SK-N-MC (cell line): ENCODE data around the gene TGM4.

Experiments
- EZH2 ChIP-seq: fragments of 200-600 bp; sonication (generic); IDR thresholded peaks from one replicate; pipeline ENCODE4 v1.6.1; 2017; ENCODE audit warnings: antibody characterized with exemption
- POLR2AphosphoS5 ChIP-seq: IDR thresholded peaks from 2 replicates; pipeline ENCODE4 v1.6.1; 2012; ENCODE audit warnings: mild to moderate bottlenecking, low read depth, low read length, borderline replicate concordance

GRCh38 chr3:44825264-44825925, 49.0 kb upstream of the TGM4 start:
- TF ChIP-seq EZH2: no peak
- no peak for TF ChIP-seq POLR2AphosphoS5
